Measurements from ENCODE around the gene ADGRV1. TPM values are rescaled to one million over a fixed set of nuclear protein-coding genes. Genes with fewer than 3 reads are reported as not detected.
A peak's percentile ranks its signal among the peaks of the same experiment; 100 is the strongest.

Gene ADGRV1
- total and polyA plus RNA-seq, 9 of the 15 experiments (the other 6 are each of a cell fraction or from before 2014, with no cell fraction given): 21.7 to 156 (median 58.2) TPM

- TF ChIP-seq ELK3 (CRISPR knock-in tag; IDR thresholded peaks at IDR 0.05) (no peak), ARID1B (IDR thresholded peaks at IDR 0.05) (peak; percentile 51), CEBPZ (IDR thresholded peaks at IDR 0.05; ENCODE audit: borderline replicate concordance, low read depth, low read length) (no peak), RERE (CRISPR knock-in tag; IDR thresholded peaks at IDR 0.05; ENCODE audit: borderline replicate concordance) (no peak), EHMT2 (IDR thresholded peaks at IDR 0.05) (0 out of 2 replicates have a peak, but pooled peaks have one; percentile 39), NR4A1 (CRISPR knock-in tag; IDR thresholded peaks at IDR 0.05) (no peak), NR4A1 (tag; IDR thresholded peaks at IDR 0.05) (no peak), THAP12 (CRISPR knock-in tag; IDR thresholded peaks at IDR 0.05) (no peak), ZNF740 (CRISPR knock-in tag; IDR thresholded peaks at IDR 0.05) (no peak), ZNF740 (tag; IDR thresholded peaks at IDR 0.05) (no peak), ZNF512 (tag; IDR thresholded peaks at IDR 0.05) (no peak)
Measured at GRCh38 chr5:91211997-91212713, 653.6 kb downstream of the ADGRV1 start (continued).

Measured in K562 (cell line).